GM23338 (cell line): ENCODE results near the gene AHNAK. TPM values are rescaled to one million over a fixed set of nuclear protein-coding genes. Genes with fewer than 3 reads are reported as not detected.

ENCODE experiments used
- ATAC-seq: fragments of 200-7000 bp; cut with Tn5 transposase; 3 replicates; pipeline ENCODE4 v1.9.1; 2020
- DNase-seq: peaks from one replicate; pipeline ENCODE4 v3.0.0-alpha.2; 2015; ENCODE audit warnings: low spot score
- H2AFZ ChIP-seq: fragments of 200-600 bp; sonication (generic); 2 replicates; pipeline ENCODE4 v1.8.0; 2016; ENCODE audit warnings: antibody characterized with exemption, mild to moderate bottlenecking, moderate library complexity
- H3F3A ChIP-seq: fragments of 200-600 bp; sonication (generic); replicated peaks from 2 replicates; pipeline ENCODE4 v1.8.0; 2017; ENCODE audit warnings: antibody characterized with exemption, mixed run types, low read depth
- H3K27ac ChIP-seq: fragments of 200-600 bp; sonication (generic); 2 replicates; pipeline ENCODE4 v1.6.1; 2016; ENCODE audit warnings: low read depth
- H3K27me3 ChIP-seq: fragments of 200-600 bp; sonication (generic); 2 replicates; pipeline ENCODE4 v1.8.0; 2016; ENCODE audit warnings: mild to moderate bottlenecking, mixed run types, moderate library complexity; ENCODE audit not compliant: insufficient read depth
- H3K36me3 ChIP-seq: fragments of 200-600 bp; sonication (generic); 2 replicates; pipeline ENCODE4 v1.8.0; 2016; ENCODE audit warnings: mild to moderate bottlenecking; ENCODE audit not compliant: insufficient read depth
- H3K4me1 ChIP-seq: fragments of 200-600 bp; sonication (generic); 2 replicates; pipeline ENCODE4 v1.8.0; 2016; ENCODE audit warnings: mild to moderate bottlenecking, moderate library complexity; ENCODE audit not compliant: insufficient read depth
- H3K4me2 ChIP-seq: fragments of 200-600 bp; sonication (generic); 2 replicates; pipeline ENCODE4 v1.7.1; 2017; ENCODE audit warnings: mixed run types
- H3K4me3 ChIP-seq: fragments of 200-600 bp; sonication (generic); 2 replicates; pipeline ENCODE4 v1.6.1; 2016; ENCODE audit warnings: mixed run types
- H3K79me2 ChIP-seq: fragments of 200-600 bp; sonication (generic); replicated peaks from 2 replicates; pipeline ENCODE4 v1.8.0; 2017; ENCODE audit warnings: mild to moderate bottlenecking; ENCODE audit not compliant: insufficient read depth
- H3K9me2 ChIP-seq: fragments of 200-600 bp; sonication (generic); 2 replicates; pipeline ENCODE4 v1.8.0; 2017; ENCODE audit not compliant: insufficient read depth
- H4K20me1 ChIP-seq: fragments of 200-600 bp; sonication (generic); replicated peaks from 2 replicates; pipeline ENCODE4 v1.8.0; 2017; ENCODE audit warnings: mild to moderate bottlenecking; ENCODE audit not compliant: insufficient read depth
- H3K27ac Mint-ChIP-seq: 2 replicates; pipeline ENCODE4 v1.8.0; 2020; ENCODE audit warnings: inconsistent platforms, mild to moderate bottlenecking, moderate library complexity, mixed read lengths
- H3K27me3 Mint-ChIP-seq: 3 replicates; pipeline ENCODE4 v1.8.0; 2022; ENCODE audit warnings: low read depth, mild to moderate bottlenecking, moderate library complexity, mixed read lengths, inconsistent platforms; ENCODE audit not compliant: insufficient read depth, poor library complexity
- H3K36me3 Mint-ChIP-seq: 3 replicates; pipeline ENCODE4 v1.8.0; 2021; ENCODE audit warnings: low read depth, mild to moderate bottlenecking, inconsistent platforms, moderate library complexity, mixed read lengths
- H3K4me1 Mint-ChIP-seq: 3 replicates; pipeline ENCODE4 v1.8.0; 2020; ENCODE audit warnings: mild to moderate bottlenecking, inconsistent platforms, mixed read lengths
- H3K4me3 Mint-ChIP-seq: 3 replicates; pipeline ENCODE4 v1.8.0; 2021; ENCODE audit warnings: moderate library complexity, mild to moderate bottlenecking, inconsistent platforms, mixed read lengths
- H3K9me3 Mint-ChIP-seq: 3 replicates; pipeline ENCODE4 v1.8.0; 2020; ENCODE audit warnings: moderate library complexity, mild to moderate bottlenecking, inconsistent platforms, mixed read lengths
- CTCF ChIP-seq, 2 experiments: fragments of 200-600 bp in 1 of 2; sonication (generic) in 1 of 2; conservative IDR thresholded peaks; 2 replicates each; pipeline versions ENCODE4 v1.5.1 to v1.6.1; 2016 to 2017; ENCODE audit warnings: antibody characterized with exemption in 2 of 2, low read depth in 2 of 2, mild to moderate bottlenecking in 2 of 2, moderate library complexity in 1 of 2
- ETS1 ChIP-seq: IDR thresholded peaks from 2 replicates; pipeline ENCODE4 v1.6.1; 2016; ENCODE audit warnings: antibody characterized with exemption
- JUNB ChIP-seq: IDR thresholded peaks from one replicate; pipeline ENCODE4 v1.6.1; 2016; ENCODE audit warnings: antibody characterized with exemption; ENCODE audit not compliant: unreplicated experiment
- ZNF114 ChIP-seq: fragments of 250-450 bp; sonication (Bioruptor Pico); IDR thresholded peaks from 2 replicates; pipeline ENCODE4 v1.5.0; 2020; ENCODE audit warnings: mild to moderate bottlenecking, moderate library complexity
- ZNF331 ChIP-seq: fragments of 250-450 bp; sonication (Bioruptor Pico); IDR thresholded peaks from 2 replicates; pipeline ENCODE4 v1.5.0; 2020; ENCODE audit warnings: low read depth, mild to moderate bottlenecking, moderate library complexity
- ZNF462 ChIP-seq: fragments of 250-450 bp; sonication (Bioruptor Pico); IDR thresholded peaks from 2 replicates; pipeline ENCODE4 v1.5.0; 2020; ENCODE audit warnings: mild to moderate bottlenecking, moderate library complexity
- polyA plus RNA-seq: library from polyadenylated mRNA; unstranded; fragments of >200 nt; fragmentation: Nextera tagmentation; extraction: Ambion mirVana; gene quantifications from 2 replicates; pipeline ENCODE4 v1.2.1, GENCODE V29; 2016
- total RNA-seq: library from RNA; depleted of rRNA; stranded (reverse); fragments of >200 nt; shearing (Covaris generic); gene quantifications from 2 replicates; pipeline ENCODE4 v1.2.3, GENCODE V29; 2014

AHNAK gene
- total and polyA plus RNA-seq, 2 experiments from 2014 or later: 0.91 to 2.1 TPM

- TF ChIP-seq JUNB: no peak
- no peak for TF ChIP-seq ZNF114
- no peak for TF ChIP-seq ZNF462 (CRISPR knock-in tag)
Measured at GRCh38 chr11:62491571-62492329, 54.9 kb downstream of the AHNAK start (continued).

GRCh38 chr11:62489204-62489603 lies 57.4 kb downstream of the AHNAK start:
- Histone ChIP-seq H3K9me2 (no peaks in the 10 kb centered on the region), H3K27ac (no peak overlapping the region), H3K4me2 (no peak overlapping the region), H2AFZ (no peak overlapping the region), H3K4me1 (no peaks in the 10 kb centered on the region), H3K36me3 (no peaks in the 10 kb centered on the region), H4K20me1 (no peaks in the 10 kb centered on the region), H3K4me3 (no peak overlapping the region), H3K79me2 (no peaks in the 10 kb centered on the region), H3K27me3 (no peaks in the 10 kb centered on the region), H3F3A (no peaks in the 10 kb centered on the region)
- H3K36me3 Mint-ChIP-seq: no peaks in the 10 kb centered on the region
- H3K27ac Mint-ChIP-seq: no peak overlapping the region
- no peak for DNase-seq
- no peak for ATAC-seq
- no peak overlapping the region for H3K4me3 Mint-ChIP-seq
- peaks cover 3% of the 10 kb centered on the region for H3K27me3 Mint-ChIP-seq
- peaks cover 2% of the 10 kb centered on the region; the same call in 1 of the 3 replicates for H3K4me1 Mint-ChIP-seq
- no peaks in the 10 kb centered on the region; the same call in 2 of the 3 replicates for H3K9me3 Mint-ChIP-seq
- TF ChIP-seq CTCF (conservative IDR thresholded peaks at IDR 0.05; ENCODE audit: low read depth in 2 of 2) (no peak), ZNF331 (CRISPR knock-in tag) (no peak), ETS1 (no peak)
